Kidney tubule cell (primary cell): Measurements from ENCODE around the gene SLC8A3.
A peak's percentile ranks its signal among the peaks of the same experiment; 100 is the strongest.

Source experiments
- DNase-seq: peaks from one replicate; pipeline ENCODE4 v3.0.0-alpha.2; 2018; ENCODE audit warnings: low spot score

Gene SLC8A3

DNA sequence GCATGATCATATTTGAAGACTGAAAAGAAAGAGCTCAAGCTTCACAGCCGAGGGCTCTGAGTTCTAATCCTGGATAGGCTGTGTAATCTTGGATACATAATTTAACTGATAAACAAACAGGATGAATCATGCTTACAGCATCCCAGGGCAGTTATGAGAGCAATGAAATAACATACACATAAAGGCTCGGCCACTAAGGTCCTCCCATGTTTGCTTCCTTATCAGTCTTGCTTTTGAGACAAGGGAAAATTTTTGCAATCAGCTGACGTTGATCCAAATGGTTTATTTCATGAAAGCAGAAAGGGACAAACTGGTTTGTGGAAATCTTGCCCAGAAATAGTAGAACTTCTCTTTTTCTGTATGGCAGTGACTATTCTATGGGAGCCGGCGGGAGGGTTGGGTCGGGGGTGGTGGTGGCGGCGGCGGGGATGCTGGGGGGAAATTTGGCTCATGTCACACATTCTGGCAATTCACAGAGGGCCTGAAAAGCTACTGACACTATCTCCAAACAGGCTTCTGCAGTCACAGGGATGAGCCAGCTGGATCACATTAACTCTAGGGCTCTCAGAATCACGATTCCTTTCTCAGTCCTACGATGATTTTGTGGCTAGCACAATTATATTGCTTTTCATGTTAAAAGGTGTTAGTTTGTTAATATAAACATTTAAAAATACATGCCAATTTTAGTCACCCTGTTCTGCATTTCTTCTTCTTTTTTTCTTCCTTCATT is 124.5 kb downstream of the SLC8A3 start:
- DNase-seq = no peak

DNA sequence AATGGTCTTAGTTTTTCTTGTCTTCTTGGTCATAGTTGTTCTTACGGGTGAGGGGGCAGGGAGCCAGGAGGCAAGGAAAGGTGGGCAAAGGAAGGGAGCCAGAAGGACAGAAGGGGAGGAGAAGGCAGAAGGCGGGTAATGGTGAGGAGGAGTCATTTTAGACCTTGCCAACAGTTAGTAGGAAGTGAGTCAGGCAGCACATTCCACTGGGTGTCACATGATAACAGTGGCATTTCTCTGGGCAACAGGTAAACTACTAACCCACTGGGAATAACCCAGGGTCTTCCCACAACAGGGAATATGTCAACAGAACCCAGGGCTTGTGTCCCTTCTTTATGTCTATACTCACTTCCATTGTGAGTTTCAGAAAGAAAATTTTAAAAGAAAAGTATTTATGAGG is 127.6 kb downstream of the SLC8A3 start:
- DNase-seq = peak; percentile 87

DNA sequence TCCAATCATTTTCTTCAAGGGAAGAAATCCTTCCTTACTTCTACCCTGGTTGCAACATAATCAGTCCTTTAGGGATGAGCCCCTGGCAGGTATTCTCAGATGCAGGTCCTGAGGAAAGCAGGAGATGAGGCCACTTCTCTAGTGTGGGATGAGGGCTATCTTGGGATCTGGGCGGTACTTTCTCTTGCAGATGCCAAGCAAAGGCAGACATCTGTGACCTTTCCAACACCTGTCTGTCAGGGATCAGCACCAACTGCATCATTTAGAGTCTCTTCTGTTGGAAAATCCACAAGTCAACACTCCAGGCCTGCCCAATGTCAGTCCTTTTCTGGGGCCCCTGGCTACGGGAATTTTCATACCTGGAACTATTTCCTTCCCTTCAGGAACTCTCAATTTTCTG is 129.2 kb downstream of the SLC8A3 start:
- no peak for DNase-seq

DNA sequence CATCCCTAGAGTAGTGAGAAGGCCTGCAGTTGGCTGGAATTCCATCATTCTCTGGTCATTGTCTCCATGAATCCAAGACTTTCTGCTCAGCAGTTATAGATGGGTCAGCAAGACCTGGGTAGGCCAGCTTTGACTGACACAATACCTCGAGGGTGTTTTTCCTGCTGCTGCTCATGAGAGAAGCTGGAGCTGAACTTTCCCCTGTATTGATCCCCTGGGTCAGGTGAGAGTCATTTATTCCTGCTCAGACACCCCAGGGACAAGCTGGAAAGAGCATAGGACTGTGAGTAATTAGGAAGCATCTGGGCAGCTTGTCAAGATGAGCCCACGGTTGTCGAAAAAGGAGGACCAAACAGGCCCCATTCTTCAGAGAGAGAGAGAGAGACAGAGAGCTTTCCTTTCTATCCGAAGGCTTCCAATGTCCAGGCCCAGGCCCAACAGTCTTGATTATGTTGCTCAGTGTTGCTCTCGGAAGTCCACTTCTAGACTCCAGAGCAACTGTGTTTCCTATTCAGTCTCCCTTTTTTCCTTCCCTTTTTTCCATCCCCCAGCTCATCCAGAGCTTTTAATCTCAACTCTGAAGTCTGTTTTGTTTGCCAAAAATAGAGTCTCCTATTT is 131.1 kb downstream of the SLC8A3 start:
- no peak for DNase-seq

DNA sequence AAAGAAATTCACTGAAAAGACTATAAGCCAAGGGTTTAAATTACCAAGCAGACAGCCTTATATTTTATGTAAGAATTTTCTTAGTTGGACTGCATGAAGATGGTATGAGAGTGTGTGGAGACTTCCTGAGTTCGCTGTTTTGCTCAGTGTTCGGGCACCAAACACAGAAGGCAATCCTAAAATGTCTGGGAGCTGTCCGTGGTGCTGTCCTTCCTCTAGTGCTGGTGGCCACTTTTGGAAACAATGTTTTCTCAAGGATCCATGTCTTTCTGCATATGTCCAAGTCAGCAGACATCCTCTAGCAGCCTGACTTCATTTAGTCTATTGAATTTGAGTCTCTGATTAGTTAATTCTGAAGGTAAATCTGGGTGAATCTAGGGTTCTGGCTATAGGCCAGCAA is 135.8 kb downstream of the SLC8A3 start:
- peak; percentile 21 for DNase-seq

DNA sequence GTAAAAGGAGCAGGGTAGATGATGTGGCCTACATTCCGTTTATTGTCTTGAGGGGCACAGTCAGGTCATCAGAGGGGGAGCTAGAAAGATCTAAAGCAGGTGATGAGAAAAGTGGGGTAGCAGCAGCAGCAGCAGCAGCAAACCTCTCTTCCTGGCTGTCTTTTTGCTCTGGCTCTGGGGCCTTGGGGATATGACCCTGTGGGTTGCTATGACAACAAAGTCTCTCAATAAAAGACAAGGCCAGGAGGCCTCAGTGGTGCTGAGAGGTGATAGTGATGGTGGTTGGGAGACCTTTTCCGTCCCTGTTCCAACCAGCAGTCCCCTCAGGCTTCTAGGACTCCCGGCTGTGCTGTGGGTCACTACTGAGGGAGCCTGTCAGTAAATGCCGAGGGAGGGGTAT is 138.6 kb downstream of the SLC8A3 start:
- DNase-seq = no peak

DNA sequence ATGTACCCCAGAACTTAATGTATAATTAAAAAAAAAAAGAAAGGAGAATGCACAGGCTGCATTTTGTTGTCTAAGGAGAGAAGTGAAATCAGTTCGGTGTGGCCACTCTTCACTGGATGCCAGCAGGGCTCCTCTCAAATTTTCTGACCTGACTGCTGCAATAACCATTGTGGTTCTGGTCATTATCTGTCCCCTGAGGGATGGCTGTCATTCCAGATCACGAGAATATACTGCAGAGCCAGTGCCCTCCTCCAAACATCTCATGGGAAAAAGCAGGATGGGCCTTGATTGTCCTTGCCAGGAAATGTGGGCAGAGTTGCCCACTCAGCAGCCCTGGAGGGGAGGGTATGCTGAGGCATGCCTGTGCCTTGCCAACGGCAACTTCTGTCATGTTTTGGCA is 139.1 kb downstream of the SLC8A3 start:
- DNase-seq = no peak

DNA sequence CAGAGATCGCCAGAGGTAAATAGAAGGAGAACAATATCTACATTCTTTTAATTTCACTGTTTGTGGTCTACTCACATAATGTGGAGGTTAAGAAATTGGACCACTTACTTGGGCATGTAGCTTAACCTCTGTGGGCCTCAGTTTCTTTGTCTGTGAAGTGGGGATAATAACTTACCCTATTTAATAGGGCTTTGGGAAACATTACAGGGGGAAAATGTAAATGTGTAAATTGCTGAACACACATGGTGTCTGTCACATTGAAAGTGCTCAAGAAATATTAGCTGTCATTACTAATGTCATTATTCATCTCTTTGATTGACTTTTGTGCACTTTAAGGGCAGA is 140.5 kb downstream of the SLC8A3 start:
- no peak for DNase-seq

DNA sequence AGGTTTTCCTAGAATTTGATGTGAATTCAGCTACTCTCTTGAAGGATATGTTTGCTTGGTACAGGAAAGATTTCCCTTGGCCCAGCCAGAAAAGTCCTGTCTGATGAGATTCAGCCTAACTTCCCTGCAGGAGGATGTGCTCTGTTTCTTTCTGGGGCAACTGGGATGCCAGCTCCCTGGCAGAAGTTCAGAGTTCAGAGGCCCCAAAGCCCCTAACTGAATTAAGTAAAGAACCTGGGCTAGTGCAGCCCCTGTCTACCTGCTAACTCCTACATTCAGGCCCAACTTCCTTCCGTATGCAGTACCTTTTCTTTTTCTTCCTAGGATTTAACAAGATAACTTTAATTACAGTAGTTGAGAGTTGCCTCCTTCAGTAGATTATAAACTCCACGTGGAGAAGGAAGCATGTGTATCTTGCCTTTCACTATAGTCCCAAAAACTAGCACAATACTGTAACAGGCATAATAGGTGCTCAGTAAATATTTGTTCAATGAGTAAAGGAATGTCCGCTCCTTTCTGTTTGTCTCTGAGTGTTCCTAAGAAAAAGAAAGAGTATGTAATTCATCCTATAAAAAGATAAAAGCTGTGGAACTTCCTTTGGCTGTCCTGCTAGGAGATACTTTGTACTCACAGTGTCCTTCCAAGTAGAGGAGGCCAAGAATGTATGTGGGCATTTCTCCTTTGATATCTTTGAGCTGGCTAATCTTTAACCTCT is 141.0 kb downstream of the SLC8A3 start:
- DNase-seq = no peak

DNA sequence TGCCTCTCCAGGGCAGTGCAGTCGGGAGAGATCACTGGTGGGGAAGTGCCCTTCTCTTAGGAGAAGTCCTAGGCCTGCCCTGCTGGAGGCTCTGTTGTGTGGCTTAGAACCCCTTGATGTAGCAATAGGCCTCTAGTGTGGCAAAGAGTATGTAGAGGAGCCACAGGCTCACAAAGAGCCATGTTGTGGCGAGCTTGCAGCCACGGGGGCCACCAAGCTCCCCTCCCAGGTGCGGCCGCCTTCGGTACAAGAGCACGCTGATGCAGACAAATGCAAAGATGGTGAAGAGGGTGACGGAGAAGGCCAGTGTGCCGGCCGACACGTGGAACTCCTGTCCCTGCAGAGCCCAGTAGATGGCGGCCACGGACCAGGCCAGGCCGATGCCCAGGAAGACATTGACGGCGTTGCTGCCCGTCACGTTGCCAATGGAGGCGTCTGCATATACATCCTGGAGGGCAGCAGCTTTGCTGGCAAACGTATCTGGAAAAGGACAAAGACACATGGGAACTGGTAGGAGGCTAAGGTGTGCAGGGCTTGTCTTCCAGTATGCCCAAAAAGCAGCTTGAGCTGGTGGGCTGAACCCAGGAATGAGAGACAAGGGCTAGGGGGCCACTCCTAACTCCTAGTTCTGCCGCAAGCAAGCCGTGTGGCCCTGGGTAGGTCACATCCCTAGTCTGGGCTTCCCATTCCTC is 142.8 kb downstream of the SLC8A3 start:
- peak; percentile 81 for DNase-seq

DNA sequence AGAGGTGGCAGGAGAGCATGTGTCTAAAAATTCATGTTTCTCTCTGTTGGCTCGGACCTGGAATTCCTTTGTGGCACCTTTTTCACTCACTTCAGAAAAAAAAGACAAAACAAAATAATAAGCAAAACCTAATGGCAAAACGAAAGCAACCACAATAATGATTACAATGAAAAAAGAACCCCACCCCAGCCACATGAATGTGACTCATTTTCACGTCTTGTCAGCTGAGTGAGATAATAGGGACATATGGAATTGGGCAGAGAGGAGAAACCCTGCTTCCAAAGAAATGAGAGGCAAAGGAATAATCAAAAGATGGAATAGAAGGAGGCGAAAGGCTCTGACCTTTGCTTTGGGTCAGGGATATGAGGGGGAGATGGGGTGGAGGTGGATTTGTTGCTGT is 143.4 kb downstream of the SLC8A3 start:
- DNase-seq = no peak

DNA sequence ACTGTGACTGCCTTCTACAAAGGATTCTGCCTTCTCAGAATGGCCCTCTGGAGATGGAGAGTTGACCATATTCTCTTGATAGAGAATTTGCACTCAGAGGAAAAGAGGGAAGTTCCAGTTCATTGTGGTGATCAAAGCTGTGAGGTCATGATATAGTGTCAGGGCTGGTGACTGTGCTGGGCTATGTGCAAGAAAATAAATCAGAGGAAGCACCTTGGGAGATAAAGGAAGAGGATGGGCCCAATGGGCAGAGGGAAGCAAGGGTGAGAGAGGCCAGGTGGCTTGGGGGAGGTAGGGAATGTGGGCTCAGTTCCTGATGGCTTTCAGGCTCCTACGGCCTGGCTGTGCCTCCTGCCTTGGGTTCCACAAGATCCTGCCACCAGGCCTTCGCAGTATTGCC is 145.8 kb downstream of the SLC8A3 start:
- DNase-seq = no peak

DNA sequence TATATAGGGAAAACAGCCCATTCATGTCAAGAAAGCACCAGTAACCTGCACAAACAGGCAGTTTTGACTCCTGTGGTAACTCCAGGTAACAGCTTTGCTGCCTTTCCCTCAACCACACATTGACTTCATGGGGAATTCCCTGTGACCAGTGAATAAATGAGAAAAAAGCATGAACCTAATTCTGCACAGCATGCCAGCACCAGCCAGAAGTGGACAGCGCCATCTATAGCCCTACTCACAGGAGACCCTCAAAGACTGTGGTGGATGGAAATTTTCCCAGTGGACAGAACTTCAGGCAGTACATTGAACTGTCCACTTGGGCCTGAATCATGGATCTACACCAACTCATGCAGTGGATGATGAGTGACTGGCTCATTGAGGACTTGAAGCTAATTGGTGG is 152.1 kb downstream of the SLC8A3 start:
- peak; percentile 26 for DNase-seq

DNA sequence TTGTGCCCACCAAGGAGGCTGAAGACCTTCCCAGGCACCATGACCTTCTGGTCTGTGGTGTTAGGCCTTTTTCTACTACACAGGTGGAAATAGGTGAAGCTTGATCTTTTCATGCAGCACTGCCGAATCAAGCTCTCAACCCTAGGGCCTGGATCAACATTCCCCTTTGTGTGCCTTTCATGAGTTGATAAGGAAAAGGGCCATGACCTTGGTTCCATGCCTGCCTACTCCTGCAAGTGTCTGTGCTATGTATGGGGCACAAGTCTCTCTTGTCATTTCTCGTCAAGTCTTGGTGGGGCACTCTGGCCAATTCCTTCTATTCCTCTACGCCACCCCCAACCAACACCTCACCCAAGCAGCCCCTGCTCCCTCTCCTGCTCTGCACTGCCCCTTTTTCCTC is 154.5 kb downstream of the SLC8A3 start:
- DNase-seq = no peak

DNA sequence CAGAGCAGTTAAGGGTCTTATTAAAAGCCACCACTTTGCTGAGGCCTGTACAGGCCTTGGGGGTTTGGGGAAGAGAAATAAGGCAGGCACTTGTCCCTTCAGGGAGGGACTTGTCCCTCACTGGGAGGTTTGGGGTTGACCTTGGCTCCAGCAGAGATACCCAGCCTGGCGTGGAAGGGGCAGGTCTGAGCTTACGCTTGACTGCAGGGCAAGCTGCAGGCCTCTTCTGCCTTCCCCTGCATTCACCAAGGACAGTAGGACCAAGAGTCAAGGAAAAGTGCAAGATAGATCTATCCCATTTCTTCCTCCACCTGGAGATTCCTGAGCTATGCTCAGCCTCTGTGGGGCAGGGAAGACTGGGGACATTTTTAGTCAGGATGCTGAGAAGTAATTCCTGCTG is 155.2 kb downstream of the SLC8A3 start:
- DNase-seq = no peak

DNA sequence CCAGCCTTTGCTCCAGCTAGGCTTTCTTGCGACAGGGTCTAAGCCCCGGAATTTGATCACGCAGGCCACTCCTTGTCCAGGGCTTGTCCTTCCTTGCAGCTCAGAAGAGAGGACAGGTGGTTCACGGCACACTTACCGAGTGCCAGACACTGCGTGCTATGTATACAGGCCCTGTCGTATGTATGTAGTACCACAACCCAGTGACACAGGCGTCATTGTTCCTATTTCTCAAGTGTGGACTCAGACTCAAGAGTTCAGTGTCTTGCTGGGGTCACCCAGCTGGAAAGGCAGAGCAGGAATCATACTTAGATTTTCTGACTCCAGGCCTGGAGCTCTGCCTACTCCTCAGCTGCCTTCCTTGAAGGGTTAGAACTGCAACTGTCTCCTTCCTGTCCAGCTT is 155.6 kb downstream of the SLC8A3 start:
- DNase-seq = no peak

DNA sequence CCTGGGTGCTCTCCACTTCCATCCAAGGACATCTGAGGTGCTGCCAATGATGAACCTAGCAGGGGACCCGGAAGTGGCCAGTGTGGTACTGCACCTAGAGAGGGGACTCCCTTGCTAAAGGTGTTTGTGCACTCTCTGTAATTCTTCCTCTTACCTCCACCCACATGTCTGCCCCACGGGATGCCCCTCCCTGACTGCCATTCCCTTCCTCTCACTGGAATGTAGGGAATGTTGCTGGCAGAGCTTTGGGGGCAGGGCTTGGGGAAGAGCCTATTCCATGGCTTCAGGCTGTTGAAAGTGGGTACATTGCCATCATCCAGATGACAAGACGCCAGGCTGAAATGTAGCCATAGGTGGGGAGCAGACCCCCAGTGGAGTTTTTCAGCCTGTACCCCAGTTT is 156.3 kb downstream of the SLC8A3 start:
- DNase-seq = peak; percentile 73

DNA sequence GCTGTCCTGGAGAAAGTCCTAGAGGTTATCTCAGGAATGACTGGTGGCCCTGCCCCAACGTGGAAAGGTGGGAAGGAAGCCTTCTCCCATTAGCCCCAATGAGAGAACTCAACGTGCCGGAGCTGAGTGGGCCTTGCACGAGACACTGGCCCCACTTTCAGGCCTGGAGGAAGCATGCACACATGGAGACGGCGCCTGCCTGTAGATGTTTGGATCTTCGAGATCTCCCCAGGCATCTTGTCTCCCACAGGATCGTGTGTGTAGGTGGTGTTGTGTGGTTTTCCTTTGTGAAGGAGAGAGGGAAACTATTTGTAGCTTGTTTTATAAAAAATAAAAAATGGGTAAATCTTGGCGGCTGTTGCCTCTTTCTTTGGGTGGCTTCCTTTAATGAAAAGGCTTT is 156.7 kb downstream of the SLC8A3 start:
- no peak for DNase-seq

DNA sequence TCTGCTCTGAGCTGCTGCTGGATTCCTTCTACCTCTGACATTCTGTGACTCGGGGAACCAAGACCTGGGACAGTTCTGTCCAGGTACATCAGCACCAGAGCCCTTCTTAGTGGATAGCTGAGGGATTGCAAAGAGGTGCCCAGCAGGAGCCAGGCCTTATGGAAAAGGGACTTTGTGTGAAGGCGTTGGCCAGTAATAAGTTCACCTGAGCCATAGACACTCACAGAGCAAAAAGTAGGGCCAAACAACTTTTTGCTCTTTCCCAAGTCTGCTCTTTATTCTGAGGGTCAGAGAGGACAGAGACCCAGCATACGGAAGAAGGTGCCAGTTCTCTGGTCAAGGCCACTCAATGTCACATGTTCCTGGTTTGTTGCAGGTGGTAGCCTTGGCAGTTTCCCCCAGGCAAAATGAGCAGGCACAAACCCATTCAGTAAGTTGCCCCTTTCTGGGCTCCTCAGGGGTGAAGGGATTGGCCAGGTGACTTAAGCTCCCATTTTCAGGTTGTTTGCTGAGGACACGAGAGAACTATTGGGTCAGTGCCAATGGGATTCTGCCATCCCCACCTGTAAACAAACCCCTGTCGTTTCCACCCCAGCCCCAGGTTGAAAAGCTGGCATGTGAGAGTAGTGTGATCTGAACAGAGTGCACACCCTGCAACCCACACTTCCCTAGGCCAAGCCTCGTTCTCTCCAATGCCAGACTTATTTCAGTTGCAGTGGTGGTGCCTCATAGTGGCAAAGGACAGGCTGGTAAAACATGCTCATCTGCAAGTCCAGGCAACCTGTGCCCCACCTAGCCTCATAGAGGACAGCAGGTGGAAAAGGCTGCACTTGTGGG is 159.2 kb downstream of the SLC8A3 start:
- DNase-seq = no peak

DNA sequence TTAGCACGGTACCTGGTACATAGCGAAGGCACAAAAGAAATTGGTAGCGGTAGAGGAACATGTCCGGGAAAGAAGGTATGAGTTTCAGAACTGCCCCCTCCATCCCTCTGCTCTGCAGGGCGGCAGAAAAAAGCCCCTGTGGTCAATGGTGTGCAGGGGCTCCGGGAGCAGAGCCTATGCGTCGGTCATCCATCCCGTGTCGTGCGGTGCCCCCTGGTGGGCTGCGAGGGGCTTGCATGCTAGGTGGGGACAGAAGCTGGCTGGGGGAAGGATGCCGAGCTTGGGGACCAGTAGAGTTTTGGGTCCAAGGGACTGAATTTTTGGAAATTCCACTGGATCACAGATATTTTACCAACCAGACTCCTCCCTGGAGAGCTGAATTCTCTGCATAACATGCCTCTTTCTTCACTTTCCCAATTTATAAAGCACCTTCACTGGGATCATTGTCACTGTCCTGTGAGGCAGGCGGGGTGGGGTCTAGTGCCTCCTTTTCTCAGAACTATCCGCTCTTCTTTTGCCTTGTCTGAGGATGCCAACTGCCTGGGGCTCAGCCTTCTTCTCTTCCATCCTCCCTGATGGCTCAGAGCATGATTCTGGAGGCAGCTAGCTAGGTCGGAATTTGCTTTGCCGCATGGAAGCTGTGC is 160.8 kb downstream of the SLC8A3 start:
- peak; percentile 55 for DNase-seq

DNA sequence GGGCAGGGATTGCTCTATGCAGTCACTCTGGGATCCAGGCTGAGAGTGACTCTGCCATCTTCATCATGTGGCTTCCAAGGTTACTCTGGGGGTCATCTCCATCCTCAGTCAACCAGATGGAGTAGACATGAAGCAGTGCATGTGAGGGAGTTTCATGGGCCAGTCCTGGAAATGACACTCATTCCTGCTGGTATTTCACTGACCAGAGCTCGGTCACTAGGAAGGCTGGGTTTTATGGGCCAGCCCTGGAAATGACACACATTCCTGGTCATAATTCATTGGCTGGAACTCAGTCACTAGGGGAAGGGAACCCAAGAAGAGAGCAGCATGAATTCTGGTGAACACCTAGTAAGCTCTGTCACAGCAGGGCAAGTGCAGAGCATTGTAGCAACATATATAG is 164.9 kb downstream of the SLC8A3 start:
- DNase-seq = peak; percentile 53
